Measurements from ENCODE around the gene CYP2W1.

The CYP2W1 gene

GRCh38 chr7:1016577-1017531 is 33.9 kb downstream of the CYP2W1 start:
- DNase-seq = no peak

DNA sequence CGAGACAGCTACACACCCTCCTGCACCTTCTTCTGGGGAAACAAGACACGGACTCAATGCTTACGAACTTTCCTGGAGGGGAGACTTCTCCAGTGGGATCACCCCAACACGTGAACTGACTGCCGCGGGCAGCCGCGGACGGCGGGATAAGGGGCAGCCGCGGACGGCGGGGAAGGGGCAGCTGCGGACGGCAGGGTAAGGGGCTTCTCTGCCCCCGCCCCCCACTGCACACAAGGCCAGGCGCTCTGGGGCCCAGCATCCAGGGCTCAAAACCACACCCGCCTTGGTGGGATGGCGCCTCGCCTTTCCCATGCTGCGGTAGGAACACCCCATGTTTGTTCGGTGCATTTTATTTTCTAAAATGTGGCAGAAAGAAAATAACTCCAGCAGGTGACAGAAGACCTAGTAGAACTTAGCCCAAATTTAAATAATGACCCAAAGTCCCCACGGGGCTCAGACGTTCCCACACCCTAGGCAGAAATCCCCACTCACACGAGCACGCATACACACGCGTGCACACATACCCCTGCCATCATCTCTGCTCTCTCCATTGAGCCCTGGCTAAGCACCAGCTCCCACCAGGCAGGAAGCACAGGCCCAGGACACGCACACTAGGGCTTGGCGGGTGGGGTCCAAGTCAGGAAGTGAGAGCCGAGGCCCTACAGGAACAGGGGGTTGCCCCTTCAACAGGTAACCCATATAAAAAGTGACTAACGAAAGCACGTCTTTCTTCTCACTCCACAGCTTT is 34.8 kb downstream of the CYP2W1 start:
- no peak for DNase-seq

- no peak for DNase-seq
Observed at GRCh38 chr7:1018334-1018695, 35.3 kb downstream of the CYP2W1 start.

DNA sequence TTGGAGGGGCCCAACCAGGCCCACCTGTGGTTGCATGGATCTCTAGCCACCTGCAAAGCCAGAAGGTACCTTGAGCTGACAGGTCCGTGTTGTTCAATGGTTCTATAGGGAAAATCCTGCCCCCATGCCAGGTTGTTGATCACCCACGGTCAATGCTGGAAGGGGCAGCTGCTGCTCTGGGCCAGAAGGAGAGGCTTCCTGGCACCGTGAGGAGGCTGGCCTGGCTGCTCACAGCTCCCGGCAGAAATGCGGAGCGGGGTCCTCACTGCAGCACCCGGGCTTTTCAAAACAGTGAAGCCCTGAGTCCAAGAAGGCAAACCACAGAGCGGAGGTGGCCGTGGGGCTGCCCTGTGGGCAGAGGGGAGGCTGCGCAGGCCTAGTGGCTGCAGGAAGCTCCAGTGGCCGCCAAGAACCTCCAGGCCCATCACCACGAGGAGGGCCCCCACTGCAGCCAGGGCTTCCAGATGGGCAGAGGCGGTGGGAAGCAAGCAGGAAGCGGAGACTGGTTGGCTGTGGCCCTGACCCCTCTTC is 36.3 kb downstream of the CYP2W1 start:
- DNase-seq = no peak

DNA sequence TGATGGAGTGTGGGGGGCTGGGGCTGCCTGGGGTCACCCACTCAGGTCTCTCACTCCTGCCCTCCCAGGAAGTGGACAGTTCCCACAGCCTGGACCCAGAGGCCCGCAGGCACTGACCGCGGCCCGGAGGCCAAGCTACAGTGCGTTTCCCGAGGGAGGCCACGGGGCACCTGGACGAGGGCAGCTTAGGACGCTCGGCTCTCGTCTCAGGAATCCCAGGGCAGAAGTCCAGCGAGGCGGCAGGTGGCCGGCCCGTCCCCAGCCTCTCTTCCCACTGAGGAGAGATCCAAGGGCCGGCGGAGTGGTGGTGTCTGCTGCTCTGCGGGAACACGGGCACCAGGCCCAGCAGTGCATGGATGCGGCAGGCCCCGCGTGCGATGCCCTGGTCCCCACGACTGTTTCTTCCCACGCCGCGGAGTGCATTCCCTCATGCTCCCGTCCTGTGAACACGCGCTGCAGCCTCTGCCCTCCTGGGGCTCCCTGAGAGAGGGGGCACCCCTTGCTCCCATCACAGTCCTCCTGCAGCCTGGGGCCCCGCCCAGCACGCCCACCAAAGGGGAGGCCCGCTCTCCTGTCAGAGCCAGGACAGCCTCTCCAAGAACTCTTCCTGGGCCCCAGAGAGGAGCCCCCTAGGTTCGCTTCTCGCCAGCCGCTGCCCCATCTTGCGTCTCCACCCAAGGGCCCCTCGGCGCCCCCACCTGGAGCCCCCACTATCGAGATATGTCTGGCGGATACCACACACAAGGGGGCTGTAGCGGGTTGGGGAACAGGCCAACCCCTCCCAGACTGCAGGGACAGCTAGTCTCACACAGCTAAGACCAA is 37.0 kb downstream of the CYP2W1 start:
- no peak for DNase-seq

DNA sequence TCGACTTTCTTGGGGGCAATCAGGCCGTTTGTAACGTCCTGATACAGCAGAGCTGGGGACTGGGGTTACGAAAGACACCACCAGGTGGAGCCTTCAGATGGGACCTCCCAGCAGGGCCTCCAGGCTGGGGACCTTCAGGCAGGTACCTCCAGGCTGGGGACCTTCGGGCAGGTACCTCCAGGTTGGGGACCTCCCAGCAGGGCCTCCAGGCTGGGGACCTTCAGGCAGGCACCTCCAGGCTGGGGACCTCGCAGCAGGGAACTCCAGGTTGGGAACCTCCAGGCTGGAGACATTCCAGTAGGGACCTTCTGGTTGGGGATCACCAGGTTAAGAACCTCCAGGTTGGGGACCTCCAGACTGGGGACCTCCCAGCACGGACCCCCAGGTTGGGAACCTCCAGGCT is 37.9 kb downstream of the CYP2W1 start:
- DNase-seq = no peak

DNA sequence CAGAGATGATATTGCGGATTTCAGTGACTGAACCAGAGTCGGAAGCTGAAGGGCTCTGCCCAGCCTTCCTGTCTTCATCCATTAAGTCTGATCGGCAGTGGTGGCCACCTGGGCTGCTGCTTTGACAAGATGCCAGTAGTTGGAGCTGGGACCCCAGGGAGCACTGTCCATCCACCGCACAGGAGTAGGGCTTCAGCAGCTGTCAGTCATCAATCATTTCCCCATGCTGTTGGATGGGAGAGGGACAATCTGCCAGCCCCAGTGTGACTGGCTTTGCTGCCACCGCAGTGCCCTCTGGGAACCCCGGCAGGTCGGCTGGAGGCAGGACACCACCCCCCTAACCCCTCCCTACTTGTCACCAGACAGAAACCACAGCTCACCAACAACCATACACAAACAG is 38.4 kb downstream of the CYP2W1 start:
- no peak for DNase-seq

DNA sequence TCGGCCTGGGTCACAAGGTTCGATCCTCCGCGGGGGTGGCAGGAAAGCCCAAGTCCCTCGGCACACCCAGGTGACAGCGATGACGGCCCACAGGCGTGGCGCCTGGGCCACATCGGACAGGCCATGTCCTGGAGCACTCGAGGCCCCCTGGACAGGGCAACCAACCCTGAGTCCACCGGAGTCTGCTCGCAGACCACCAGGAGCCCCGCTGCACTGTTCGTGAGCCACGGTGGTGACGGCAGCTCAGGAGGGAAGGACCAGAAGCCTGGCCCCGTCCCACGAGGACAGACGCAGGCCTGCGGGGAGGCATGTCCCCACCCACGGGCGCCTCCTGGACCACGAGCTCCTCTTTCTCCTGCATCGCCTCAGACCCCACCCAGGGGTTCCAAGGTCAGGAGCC is 39.0 kb downstream of the CYP2W1 start:
- no peak for DNase-seq

DNA sequence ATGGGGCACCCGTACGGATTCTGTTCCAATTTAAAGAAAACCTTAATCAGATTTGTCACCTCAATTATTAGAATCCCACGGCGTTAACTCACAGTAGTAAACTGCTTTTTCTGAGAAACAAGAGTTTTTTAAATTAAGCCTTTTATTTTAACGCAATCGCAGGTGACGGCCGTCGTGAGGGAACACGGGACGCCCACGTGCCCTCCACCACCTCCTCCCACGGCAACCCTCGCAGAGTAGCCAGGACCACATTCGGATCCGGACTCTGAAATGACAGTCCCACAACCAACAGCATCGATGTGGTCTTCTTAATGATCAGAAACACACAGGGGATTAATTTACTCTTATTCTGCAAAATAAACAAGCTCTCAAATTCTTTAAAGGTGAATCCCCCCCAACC is 39.4 kb downstream of the CYP2W1 start:
- no peak for DNase-seq

DNA sequence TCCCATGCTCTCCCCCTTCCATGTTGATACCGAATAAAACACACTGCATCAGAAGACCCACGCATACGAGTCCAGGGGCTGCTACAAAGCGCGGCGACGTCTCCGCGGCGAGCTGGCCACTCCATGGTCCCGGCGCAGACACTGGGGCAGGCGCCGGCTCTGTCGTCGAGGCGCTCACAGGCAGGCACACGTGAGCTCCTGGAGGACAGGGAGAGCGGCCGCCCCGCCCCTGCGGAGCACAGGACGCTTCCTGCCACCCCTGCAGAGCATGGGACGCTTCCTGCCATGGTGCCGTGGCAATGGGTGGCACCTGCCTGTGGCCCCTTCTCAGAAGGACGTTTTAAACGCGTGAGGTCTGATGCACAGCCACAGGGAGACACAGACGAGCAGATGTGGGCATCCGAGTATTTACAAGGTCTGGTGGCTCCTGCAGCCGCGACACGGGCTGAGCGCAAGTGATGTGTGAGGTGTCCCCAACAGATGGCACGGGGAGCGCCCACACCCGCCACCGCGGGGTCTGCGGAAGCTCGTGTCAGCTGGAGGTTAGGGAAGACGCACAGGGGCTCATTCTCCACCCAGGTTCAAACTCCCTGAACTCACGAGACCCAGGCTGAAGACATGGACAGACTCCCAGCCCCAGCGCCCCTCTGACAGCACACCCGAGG is 40.0 kb downstream of the CYP2W1 start:
- no peak for DNase-seq

DNA sequence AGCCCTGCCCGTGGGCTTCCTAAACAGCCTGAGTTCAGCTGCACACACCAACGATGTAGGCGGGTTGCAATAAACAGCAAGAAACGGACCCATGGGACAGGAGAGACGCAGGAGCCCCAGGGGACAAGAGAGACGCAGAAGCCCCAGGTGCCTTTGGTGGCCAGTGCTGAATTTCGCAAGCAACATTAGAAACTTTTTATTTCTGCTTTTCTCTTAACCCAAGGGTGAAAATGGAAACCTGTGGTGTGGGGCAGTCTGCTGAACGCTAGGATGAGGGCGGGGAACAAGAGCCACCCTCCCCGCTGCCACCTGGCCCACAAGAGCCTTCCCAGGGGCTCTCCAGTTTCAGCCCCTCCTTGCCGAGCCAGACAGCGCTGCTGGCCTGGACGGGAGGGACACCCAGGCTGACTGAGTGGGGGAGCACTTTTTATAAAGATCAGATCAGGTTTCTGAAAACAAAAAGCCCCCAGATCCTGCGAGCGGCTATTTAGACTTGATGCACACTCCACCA is 41.4 kb downstream of the CYP2W1 start:
- no peak for DNase-seq

- DNase-seq = no peak
Observed at GRCh38 chr7:1024876-1025742, 42.1 kb downstream of the CYP2W1 start.

DNA sequence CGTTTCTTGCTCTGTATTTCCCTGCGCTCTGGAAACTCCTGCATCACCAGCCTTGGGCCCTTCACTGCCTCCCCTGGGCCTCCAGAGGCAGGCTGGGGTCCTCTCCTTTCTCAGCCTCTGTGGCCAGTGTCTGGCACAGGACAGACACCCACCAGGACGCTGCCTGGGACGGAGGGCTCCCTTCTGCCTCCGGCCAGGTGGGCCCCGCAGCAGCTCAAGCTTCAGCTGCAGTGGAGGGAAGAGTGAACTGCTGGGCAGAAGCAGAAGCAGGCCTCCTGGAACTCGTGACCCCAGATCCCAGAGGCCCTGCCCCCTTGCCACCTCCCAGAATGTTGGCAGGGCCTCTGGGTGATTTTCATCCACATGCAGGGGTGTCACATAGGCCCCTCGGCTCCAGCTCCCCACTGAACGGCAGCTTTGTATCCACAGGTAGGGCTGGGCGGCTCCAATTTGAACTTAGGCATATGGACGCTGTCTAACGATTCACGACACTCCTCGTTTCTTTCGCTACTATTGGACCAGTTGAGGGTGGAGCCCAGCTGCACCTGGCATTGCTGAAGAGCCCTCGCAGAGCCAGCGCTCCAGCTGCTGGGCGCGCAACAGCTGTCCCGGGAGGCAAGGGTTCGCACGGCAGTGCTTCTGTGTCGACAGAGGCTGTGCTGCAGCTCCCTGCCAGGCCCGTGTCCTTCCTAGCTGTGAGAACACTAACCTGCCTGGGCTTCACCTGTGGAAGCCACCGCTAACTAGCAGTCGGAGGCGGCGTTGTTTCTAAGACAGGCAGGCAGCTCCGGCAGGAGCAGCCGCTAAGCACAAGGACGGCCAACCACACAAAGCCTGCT is 43.0 kb downstream of the CYP2W1 start:
- DNase-seq = no peak

GRCh38 chr7:1026721-1027161 is 43.8 kb downstream of the CYP2W1 start:
- DNase-seq = no peak

DNA sequence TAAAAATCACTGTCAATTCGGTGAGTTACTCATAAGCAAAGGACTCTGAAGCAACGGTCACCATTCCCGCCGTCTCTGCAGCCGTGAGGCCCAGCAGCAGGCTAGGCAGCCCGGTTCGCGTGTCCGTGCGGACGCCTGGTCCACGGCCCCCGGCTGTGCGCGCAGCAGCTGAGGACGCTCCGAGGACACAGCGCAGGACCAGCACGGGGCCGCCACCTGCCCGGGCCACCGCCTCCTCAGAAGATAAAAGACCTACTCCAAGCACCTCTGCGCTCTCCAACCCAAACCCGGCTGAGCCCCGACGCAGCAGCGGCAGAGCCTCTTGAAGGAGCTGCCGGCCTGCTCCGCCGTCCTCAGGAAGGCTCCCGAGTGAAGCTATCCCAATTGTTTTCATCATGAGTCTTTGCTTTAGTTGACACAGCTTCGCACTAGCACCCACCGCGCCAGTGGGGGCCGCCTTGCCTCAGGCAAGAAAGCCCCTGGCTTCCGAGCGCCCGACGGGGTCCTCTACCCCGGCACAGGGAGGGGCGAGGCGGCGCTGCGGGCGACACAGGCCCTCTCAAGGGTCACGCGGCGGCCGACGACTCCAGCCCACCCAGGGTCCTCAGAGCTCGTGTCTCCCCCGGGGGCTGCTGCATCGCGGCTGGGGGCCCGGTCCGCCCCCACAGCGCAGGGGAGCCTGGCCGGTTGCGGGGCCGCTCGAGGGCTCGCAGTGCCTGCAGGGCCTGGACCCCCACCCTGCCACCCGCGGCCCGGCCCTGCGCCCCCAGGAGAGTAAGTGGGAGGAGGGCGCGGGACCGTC is 44.5 kb downstream of the CYP2W1 start:
- no peak for DNase-seq

DNA sequence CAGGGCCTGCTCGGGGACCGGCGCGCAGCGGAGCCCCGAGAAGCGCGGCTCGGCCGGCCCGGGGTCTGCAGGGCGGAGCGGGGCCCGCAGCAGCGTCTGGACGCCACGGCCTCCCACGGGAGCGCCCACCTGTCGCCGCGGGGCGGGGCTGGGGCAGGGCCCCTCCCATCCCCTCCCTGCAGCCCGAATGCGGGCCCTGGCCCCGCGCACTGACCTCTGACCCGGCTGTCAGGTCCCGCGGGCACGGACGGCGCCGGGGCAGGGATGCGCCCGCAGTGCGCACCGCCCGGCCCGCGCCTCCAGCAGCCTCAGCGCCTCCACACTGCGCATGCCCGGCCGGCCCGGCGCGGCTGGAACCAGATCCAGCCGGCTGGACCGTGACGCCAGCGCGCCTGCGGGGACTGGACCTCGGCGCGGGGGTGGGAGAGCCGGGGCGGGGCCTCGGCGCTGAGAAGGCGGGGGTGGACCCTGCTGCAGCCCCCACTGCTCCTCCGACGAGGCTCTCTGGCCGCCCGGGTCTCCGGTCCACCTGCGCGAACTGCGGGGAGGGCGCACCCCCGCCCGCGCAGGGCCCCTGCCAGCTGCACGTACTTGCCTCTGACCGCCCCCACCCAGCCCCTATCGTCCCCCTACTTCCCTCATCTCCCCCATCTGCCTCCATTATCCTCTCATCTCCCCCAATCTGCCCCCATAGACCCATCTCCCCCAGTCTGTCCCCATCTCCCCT is 45.2 kb downstream of the CYP2W1 start:
- DNase-seq = peak; percentile 57 to 62

DNA sequence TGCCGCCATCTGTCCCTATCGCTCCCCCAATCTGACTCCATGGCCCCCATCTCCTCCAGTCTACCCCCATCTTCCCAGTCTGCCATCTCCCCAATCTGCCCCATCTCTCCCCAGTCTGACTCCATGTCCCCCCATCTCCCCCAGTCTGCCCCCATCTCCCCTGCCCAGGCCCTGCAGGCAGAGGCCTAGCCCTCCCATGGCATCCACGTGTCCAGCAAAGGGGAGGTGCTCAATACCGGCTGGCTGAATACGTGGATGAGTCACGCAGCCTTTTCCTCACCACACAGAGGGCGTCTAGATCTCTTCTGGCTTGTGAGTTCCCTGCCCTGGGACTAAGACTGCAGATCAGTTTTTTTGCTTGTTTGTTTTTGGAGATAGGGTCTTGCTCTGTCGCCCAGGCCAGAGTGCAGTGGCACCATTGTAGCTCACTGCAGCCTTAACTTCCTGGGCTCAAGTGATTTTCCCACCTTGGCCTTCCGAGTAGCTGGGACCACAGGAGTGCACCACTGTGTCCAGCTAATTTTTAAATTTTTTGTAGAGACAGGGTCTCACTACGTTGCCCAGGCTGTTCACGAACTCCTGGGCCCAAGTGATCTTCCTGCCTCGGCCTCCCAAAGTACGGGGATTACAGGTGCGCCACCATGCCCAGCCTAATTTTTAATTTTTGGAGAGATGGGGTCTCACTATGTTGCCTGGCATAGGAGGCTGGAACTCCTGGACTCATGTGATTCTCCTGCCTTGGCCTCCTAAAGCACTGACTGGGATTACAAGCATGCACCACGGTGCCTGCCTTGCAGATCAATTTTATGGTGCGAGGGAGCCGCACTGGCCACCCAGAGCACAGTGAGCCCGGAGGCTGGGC is 46.0 kb downstream of the CYP2W1 start:
- peak; percentile 50 to 55 for DNase-seq

Measured in activated CD4-positive, alpha-beta T cell treated with anti-CD3 and anti-CD28 coated beads, Interleukin-2, amount 50 U/mL, for 4 hours (primary cell).